Activated CD8-positive, alpha-beta memory T cell treated with anti-CD3 and anti-CD28 coated beads for 1 hour (primary cell): ENCODE results near the gene KREMEN1.

ENCODE experiments used
- DNase-seq, 2 donors: peaks; one replicate each; pipeline ENCODE4 v3.0.0-alpha.2; 2020; ENCODE audit warnings: low read depth in 1 of 2; ENCODE audit errors: extremely low read depth in 1 of 2

KREMEN1 gene

GRCh38 chr22:29175312-29175835, 102.5 kb downstream of the KREMEN1 start:
- no peak for DNase-seq

- no peak for DNase-seq
Measured at GRCh38 chr22:29183971-29184848, 111.4 kb downstream of the KREMEN1 start.

- DNase-seq: no peak
Measured at GRCh38 chr22:29184849-29185490, 112.1 kb downstream of the KREMEN1 start.

- DNase-seq: no peak
Measured at GRCh38 chr22:29186302-29186701, 113.5 kb downstream of the KREMEN1 start.

- DNase-seq: no peak
Measured at GRCh38 chr22:29187831-29188230, 115.0 kb downstream of the KREMEN1 start.

- no peak for DNase-seq
Measured at GRCh38 chr22:29190051-29190450, 117.2 kb downstream of the KREMEN1 start.

- no peak for DNase-seq
Measured at GRCh38 chr22:29190918-29191317, 118.1 kb downstream of the KREMEN1 start.

GRCh38 chr22:29193021-29193420, 120.2 kb downstream of the KREMEN1 start:
- DNase-seq: no peak

- DNase-seq: no peak
Measured at GRCh38 chr22:29194184-29194583, 121.3 kb downstream of the KREMEN1 start.

- no peak for DNase-seq
Measured at GRCh38 chr22:29195118-29195963, 122.5 kb downstream of the KREMEN1 start.

- DNase-seq: no peak
Measured at GRCh38 chr22:29195964-29196666, 123.3 kb downstream of the KREMEN1 start.

GRCh38 chr22:29197096-29197495, 124.3 kb downstream of the KREMEN1 start:
- no peak for DNase-seq

GRCh38 chr22:29198240-29198639, 125.4 kb downstream of the KREMEN1 start:
- DNase-seq: no peak

- DNase-seq: no peak
Measured at GRCh38 chr22:29199702-29200400, 127.0 kb downstream of the KREMEN1 start.

GRCh38 chr22:29200901-29201300, 128.1 kb downstream of the KREMEN1 start:
- DNase-seq: no peak

- no peak for DNase-seq
Measured at GRCh38 chr22:29201782-29202181, 128.9 kb downstream of the KREMEN1 start.

GRCh38 chr22:29202212-29203192, 129.7 kb downstream of the KREMEN1 start:
- DNase-seq: peak; percentile 5 to 27
